ENCODE measurements around the gene ABLIM3. TPM values are rescaled to one million over a fixed set of nuclear protein-coding genes. Genes with fewer than 3 reads are reported as not detected.

The ABLIM3 gene
- total RNA-seq, 2 experiments from 2014 or later = not detected

GRCh38 chr5:149099920-149100319, 41.4 kb upstream of the ABLIM3 start:
- H3K9me3 ChIP-seq (ENCODE audit: low read length) = no peaks in the 10 kb centered on the region
- no peak for DNase-seq (ENCODE audit: low spot score)
- H3K27ac ChIP-seq (ENCODE audit: low read depth, low read length, poor library complexity, severe bottlenecking) = no peak overlapping the region
- no peaks in the 10 kb centered on the region for H3K36me3 ChIP-seq (ENCODE audit: insufficient read depth, low read length)
- no TSS peak for BruUV-seq (replicated peaks)
- no peak overlapping the region for H3K4me3 ChIP-seq (ENCODE audit: low read depth, low read length, poor library complexity, severe bottlenecking)
- H3K4me1 ChIP-seq (ENCODE audit: insufficient read depth, low read length, poor library complexity, severe bottlenecking) = no peaks in the 10 kb centered on the region
- H3K4me2 ChIP-seq (ENCODE audit: low read length) = no peak overlapping the region
- no peaks in the 10 kb centered on the region for H4K20me1 ChIP-seq (ENCODE audit: insufficient read depth, low read length)
- intact Hi-C loops (cut with micrococcal nuclease; ENCODE audit: unreplicated experiment) = no loop called here
- ChIA-PET CTCF (ENCODE audit: unreplicated experiment) (no interaction called here), POLR2A (interaction anchor here (0.6 kb wide), 1 partner anchor 23 kb away, joined by 3 read pairs; no protein-coding TSS in a partner anchor)
- no peak overlapping the region for H2AFZ ChIP-seq (ENCODE audit: low read length)
- TF ChIP-seq EZH2phosphoT487 (IDR thresholded peaks at IDR 0.05; ENCODE audit: borderline replicate concordance, low read depth, low read length) (no peak), CTCF (conservative IDR thresholded peaks at IDR 0.05; ENCODE audit: low read length) (no peak)
- H3K9me2 ChIP-seq (ENCODE audit: insufficient read depth, low read length) = no peaks in the 10 kb centered on the region
- H3K79me2 ChIP-seq (ENCODE audit: insufficient read depth, low read depth, low read length) = no peaks in the 10 kb centered on the region

DNA sequence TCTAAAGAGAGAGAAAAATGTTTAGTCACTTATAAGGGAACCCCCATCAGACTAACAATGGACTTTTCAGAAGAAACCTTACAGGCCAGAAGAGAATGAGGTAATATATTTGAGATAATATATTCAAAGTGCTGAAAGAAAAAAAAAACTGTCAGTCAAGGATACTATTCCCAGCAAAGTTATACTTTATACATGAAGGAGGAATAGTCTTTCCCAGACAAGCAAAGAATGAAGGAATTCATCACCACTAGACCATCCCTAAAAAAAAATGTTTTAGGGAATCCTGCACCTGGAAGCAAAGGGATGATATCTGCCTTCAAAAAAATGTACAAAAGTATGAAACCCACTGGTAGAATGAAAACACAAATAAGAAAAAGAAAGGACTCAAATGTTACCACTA, 41.0 kb upstream of the ABLIM3 start:
- no peaks in the 10 kb centered on the region for H4K20me1 ChIP-seq (ENCODE audit: insufficient read depth, low read length)
- no peaks in the 10 kb centered on the region for H3K9me3 ChIP-seq (ENCODE audit: low read length)
- TF ChIP-seq EZH2phosphoT487 (IDR thresholded peaks at IDR 0.05; ENCODE audit: borderline replicate concordance, low read depth, low read length) (no peak), CTCF (conservative IDR thresholded peaks at IDR 0.05; ENCODE audit: low read length) (no peak)
- no peak overlapping the region for H3K4me2 ChIP-seq (ENCODE audit: low read length)
- no peaks in the 10 kb centered on the region for H3K4me1 ChIP-seq (ENCODE audit: insufficient read depth, low read length, poor library complexity, severe bottlenecking)
- no peak overlapping the region for H2AFZ ChIP-seq (ENCODE audit: low read length)
- no TSS peak for BruUV-seq (replicated peaks)
- H3K79me2 ChIP-seq (ENCODE audit: insufficient read depth, low read depth, low read length) = no peaks in the 10 kb centered on the region
- intact Hi-C loops (cut with micrococcal nuclease; ENCODE audit: unreplicated experiment) = no loop called here
- no peak for DNase-seq (ENCODE audit: low spot score)
- H3K9me2 ChIP-seq (ENCODE audit: insufficient read depth, low read length) = no peaks in the 10 kb centered on the region
- H3K36me3 ChIP-seq (ENCODE audit: insufficient read depth, low read length) = no peaks in the 10 kb centered on the region
- H3K4me3 ChIP-seq (ENCODE audit: low read depth, low read length, poor library complexity, severe bottlenecking) = no peak overlapping the region
- no peak overlapping the region for H3K27ac ChIP-seq (ENCODE audit: low read depth, low read length, poor library complexity, severe bottlenecking)
- ChIA-PET POLR2A (no interaction called here), CTCF (ENCODE audit: unreplicated experiment) (no interaction called here)

GRCh38 chr5:149108651-149109280, 32.5 kb upstream of the ABLIM3 start:
- no peaks in the 10 kb centered on the region for H4K20me1 ChIP-seq (ENCODE audit: insufficient read depth, low read length)
- H2AFZ ChIP-seq (ENCODE audit: low read length) = no peak overlapping the region
- H3K4me3 ChIP-seq (ENCODE audit: low read depth, low read length, poor library complexity, severe bottlenecking) = no peak overlapping the region
- intact Hi-C loops (cut with micrococcal nuclease; ENCODE audit: unreplicated experiment) = no loop called here
- H3K4me2 ChIP-seq (ENCODE audit: low read length) = no peak overlapping the region
- ChIA-PET POLR2A (no interaction called here), CTCF (ENCODE audit: unreplicated experiment) (no interaction called here)
- no TSS peak for BruUV-seq (replicated peaks)
- DNase-seq (ENCODE audit: low spot score) = no peak
- TF ChIP-seq EZH2phosphoT487 (IDR thresholded peaks at IDR 0.05; ENCODE audit: borderline replicate concordance, low read depth, low read length) (no peak), CTCF (conservative IDR thresholded peaks at IDR 0.05; ENCODE audit: low read length) (no peak)
- H3K9me2 ChIP-seq (ENCODE audit: insufficient read depth, low read length) = no peaks in the 10 kb centered on the region
- no peaks in the 10 kb centered on the region for H3K4me1 ChIP-seq (ENCODE audit: insufficient read depth, low read length, poor library complexity, severe bottlenecking)
- H3K79me2 ChIP-seq (ENCODE audit: insufficient read depth, low read depth, low read length) = no peaks in the 10 kb centered on the region
- H3K27ac ChIP-seq (ENCODE audit: low read depth, low read length, poor library complexity, severe bottlenecking) = no peak overlapping the region
- no peaks in the 10 kb centered on the region for H3K36me3 ChIP-seq (ENCODE audit: insufficient read depth, low read length)
- H3K9me3 ChIP-seq (ENCODE audit: low read length) = no peaks in the 10 kb centered on the region

All from OCI-LY7 (cell line).